OCI-LY7 (cell line): ENCODE measurements around the gene BBS9.

Experiments
- CTCF ChIP-seq: fragments of 200-600 bp; sonication (generic); conservative IDR thresholded peaks from 2 replicates; pipeline ENCODE4 v1.5.1; 2014; ENCODE audit warnings: mild to moderate bottlenecking, antibody characterized with exemption, low read length, moderate library complexity, mixed read lengths
- EZH2phosphoT487 ChIP-seq: fragments of 200-600 bp; sonication (generic); IDR thresholded peaks from 2 replicates; pipeline ENCODE4 v1.6.1; 2018; ENCODE audit warnings: low read depth, borderline replicate concordance, mild to moderate bottlenecking, mixed run types, antibody characterized with exemption, low read length, moderate library complexity, mixed read lengths

DNA sequence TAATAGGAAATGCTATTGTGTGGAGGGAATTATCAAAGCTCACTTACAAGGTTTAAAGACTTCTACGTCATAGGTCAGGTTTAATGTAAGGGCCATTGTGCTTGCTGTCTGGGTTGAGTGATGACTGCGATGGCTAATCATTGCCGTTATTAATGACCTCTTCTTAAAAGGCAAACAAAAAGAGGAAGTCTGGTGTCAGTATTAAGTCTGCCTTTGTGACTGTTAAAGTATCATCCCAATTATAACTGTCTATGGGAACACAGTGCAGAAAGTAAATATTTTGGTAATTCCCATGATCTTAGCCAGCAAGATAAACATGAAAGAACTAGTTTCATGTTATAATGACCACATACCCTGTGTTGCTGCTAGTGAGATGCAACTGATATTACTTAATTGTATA, 382.4 kb downstream of the BBS9 start:
- TF ChIP-seq CTCF (no peak), EZH2phosphoT487 (no peak)
